NCI-H2029 (cell line): ENCODE results near the gene FAM53A.

Experiments
- DNase-seq: peaks from one replicate; lab custom pipeline; 2025; lab: John Stamatoyannopoulos, UW

FAM53A gene

GRCh38 chr4:1592068-1592708 lies 91.9 kb downstream of the FAM53A start:
- DNase-seq: no peak

- no peak for DNase-seq
Observed at GRCh38 chr4:1591107-1591506, 93.0 kb downstream of the FAM53A start.

GRCh38 chr4:1590244-1590643 lies 93.9 kb downstream of the FAM53A start:
- DNase-seq: no peak
